HG03342 (cell line): ENCODE data around the gene OLR1.

ENCODE experiments used
- ATAC-seq: cut with Tn5 transposase; IDR thresholded peaks from one replicate; pipeline ENCODE4 v1.9.1; 2021; ENCODE audit warnings: mild to moderate bottlenecking, moderate library complexity; ENCODE audit not compliant: unreplicated experiment

Gene OLR1

DNA sequence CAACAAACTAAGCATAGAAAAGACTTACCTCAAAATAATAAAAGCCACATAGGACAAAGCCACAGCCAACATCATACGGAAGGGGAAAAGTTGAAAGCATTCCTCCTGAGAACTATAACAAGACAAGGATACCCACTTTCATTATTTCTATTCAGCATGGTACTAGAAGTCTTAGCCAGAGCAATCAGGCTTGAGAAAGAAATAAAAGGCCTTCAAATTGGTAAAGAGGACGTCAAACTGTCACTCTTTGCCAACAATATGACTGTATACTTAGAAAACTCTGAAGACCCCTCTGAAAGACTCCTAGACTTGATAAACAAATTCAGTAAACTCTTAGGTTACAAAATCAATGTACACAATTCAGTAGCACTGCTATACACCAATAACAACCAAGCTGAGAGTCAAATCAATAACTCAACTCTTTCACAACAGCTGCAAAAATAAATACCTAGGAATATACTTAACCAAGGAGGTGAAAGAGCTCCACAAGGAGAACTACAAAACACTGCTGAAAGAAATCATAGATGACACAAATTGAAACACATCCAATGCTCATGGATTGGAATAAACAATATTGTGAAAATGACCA is 61.6 kb downstream of the OLR1 start:
- ATAC-seq, result no peak
